GM18526 (cell line): Measurements from ENCODE around the gene SNORC.

Experiments used
- POLR2A ChIP-seq: IDR thresholded peaks from 3 replicates; pipeline ENCODE4 v1.6.1; 2011; ENCODE audit not compliant: insufficient read length; ENCODE audit errors: extremely low read depth

SNORC gene

GRCh38 chr2:232924433-232924832, 54.4 kb downstream of the SNORC start:
- TF ChIP-seq POLR2A: no peak

GRCh38 chr2:232925153-232925820, 55.2 kb downstream of the SNORC start:
- TF ChIP-seq POLR2A: no peak

- no peak for TF ChIP-seq POLR2A
These were observed 55.7 kb downstream of the SNORC start for GRCh38 chr2:232925821-232926156.

GRCh38 chr2:232926431-232926939, 56.4 kb downstream of the SNORC start:
- TF ChIP-seq POLR2A: no peak

- no peak for TF ChIP-seq POLR2A
These were observed 57.1 kb downstream of the SNORC start for GRCh38 chr2:232927032-232927792.

GRCh38 chr2:232927793-232928550, 57.9 kb downstream of the SNORC start:
- TF ChIP-seq POLR2A: no peak
